DOHH2 (cell line): ENCODE measurements around the gene EFNA5.
A peak's percentile ranks its signal among the peaks of the same experiment; 100 is the strongest.

Source experiments
- H3F3A ChIP-seq: fragments of 200-600 bp; sonication (generic), shearing (Covaris generic); 2 replicates; pipeline ENCODE4 v1.6.0; 2016; ENCODE audit warnings: antibody characterized with exemption, mild to moderate bottlenecking; ENCODE audit not compliant: control insufficient read depth, insufficient read depth
- H3K27ac ChIP-seq: fragments of 200-600 bp; sonication (generic); 2 replicates; pipeline ENCODE4 v1.5.1; 2014; ENCODE audit warnings: low read depth, mild to moderate bottlenecking, low read length, moderate library complexity
- H3K27me3 ChIP-seq: fragments of 200-600 bp; sonication (generic); 2 replicates; pipeline ENCODE4 v1.6.1; 2014; ENCODE audit warnings: mild to moderate bottlenecking, low read length, mixed read lengths; ENCODE audit not compliant: control insufficient read depth
- H3K36me3 ChIP-seq: fragments of 200-600 bp; sonication (generic); 2 replicates; pipeline ENCODE4 v1.6.1; 2014; ENCODE audit warnings: mild to moderate bottlenecking, low read length, moderate library complexity, mixed read lengths; ENCODE audit not compliant: control insufficient read depth
- H3K4me1 ChIP-seq: fragments of 200-600 bp; sonication (generic); 2 replicates; pipeline ENCODE4 v1.6.1; 2014; ENCODE audit warnings: mild to moderate bottlenecking, low read length, mixed read lengths; ENCODE audit not compliant: control insufficient read depth
- H3K4me2 ChIP-seq: fragments of 200-600 bp; sonication (generic); 2 replicates; pipeline ENCODE4 v1.6.0; 2014; ENCODE audit warnings: mild to moderate bottlenecking, low read length, moderate library complexity
- H3K4me3 ChIP-seq: fragments of 200-600 bp; sonication (generic); 2 replicates; pipeline ENCODE4 v1.5.1; 2014; ENCODE audit warnings: mild to moderate bottlenecking, low read length, mixed read lengths
- H3K79me2 ChIP-seq: fragments of 200-600 bp; sonication (generic); 2 replicates; pipeline ENCODE4 v1.6.1; 2014; ENCODE audit warnings: mild to moderate bottlenecking, low read length, mixed read lengths; ENCODE audit not compliant: control insufficient read depth
- H3K9me2 ChIP-seq: fragments of 200-600 bp; sonication (generic); replicated peaks from 2 replicates; pipeline ENCODE4 v1.6.1; 2014; ENCODE audit warnings: mild to moderate bottlenecking, low read length, mixed read lengths; ENCODE audit not compliant: control insufficient read depth
- H3K9me3 ChIP-seq: fragments of 200-600 bp; sonication (generic); 2 replicates; pipeline ENCODE4 v1.6.1; 2014; ENCODE audit warnings: antibody characterized with exemption, low read length, mixed read lengths; ENCODE audit not compliant: control insufficient read depth, insufficient read depth
- H4K20me1 ChIP-seq: fragments of 200-600 bp; sonication (generic); 2 replicates; pipeline ENCODE4 v1.6.0; 2014; ENCODE audit warnings: low read depth, mild to moderate bottlenecking, antibody characterized with exemption, low read length, moderate library complexity; ENCODE audit not compliant: control insufficient read depth, insufficient read depth
- CTCF ChIP-seq: fragments of 200-600 bp; sonication (generic); IDR thresholded peaks from one replicate; pipeline ENCODE4 v1.5.1; 2014; ENCODE audit warnings: antibody characterized with exemption, mild to moderate bottlenecking, low read depth, low read length; ENCODE audit not compliant: poor library complexity, severe bottlenecking
- EZH2phosphoT487 ChIP-seq: fragments of 200-600 bp; sonication (generic); IDR thresholded peaks from 2 replicates; pipeline ENCODE4 v1.6.1; 2017; ENCODE audit warnings: borderline replicate concordance, mild to moderate bottlenecking, antibody characterized with exemption, low read length, moderate library complexity, mixed read lengths

The EFNA5 gene

DNA sequence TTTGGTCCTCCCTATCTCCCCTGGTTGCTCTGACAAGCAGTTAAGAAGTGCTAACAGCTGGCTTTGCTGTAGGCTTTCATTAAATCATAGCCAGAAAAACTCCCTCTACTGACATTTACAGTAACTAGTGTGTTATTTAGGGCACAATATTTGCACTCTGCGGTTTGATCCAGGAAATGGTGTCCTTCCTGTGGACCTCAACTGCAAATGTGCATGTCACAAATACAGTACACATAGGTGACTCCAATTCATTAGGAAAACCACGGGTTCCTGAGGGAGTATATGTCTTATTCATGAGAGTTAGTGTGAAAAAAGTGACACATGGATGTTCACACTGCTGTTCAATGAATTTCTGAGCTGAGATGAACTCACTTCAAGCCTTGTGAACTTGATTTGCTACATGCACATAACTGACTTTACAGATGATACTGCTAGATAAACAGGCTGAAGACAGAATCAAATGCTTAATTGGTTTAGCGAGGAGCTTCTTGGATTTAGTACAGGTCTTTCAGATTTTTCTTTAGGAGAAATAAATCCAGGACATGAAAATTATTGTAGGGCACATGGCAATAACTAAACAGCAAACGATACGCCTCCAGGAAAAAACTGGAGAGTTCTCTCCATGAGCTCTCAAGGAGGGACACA is 281.5 kb downstream of the EFNA5 start:
- peaks cover 16% of the 10 kb centered on the region for H3K27me3 ChIP-seq
- H3K27ac ChIP-seq, result peak overlapping the region; percentile 43
- H4K20me1 ChIP-seq, result no peaks in the 10 kb centered on the region
- TF ChIP-seq EZH2phosphoT487 (no peak), CTCF (no peak)
- H3K4me3 ChIP-seq, result peak overlapping the region; percentile 57
- no peaks in the 10 kb centered on the region for H3K9me3 ChIP-seq
- no peaks in the 10 kb centered on the region for H3K79me2 ChIP-seq
- no peaks in the 10 kb centered on the region for H3K9me2 ChIP-seq
- peaks cover 33% of the 10 kb centered on the region for H3K4me1 ChIP-seq
- no peaks in the 10 kb centered on the region for H3K36me3 ChIP-seq
- 0 out of 2 replicates have a peak, but pooled peaks cover 4% of the 10 kb centered on the region for H3F3A ChIP-seq
- peak overlapping the region; percentile 82 for H3K4me2 ChIP-seq

- H3K79me2 ChIP-seq, result no peaks in the 10 kb centered on the region
- H3F3A ChIP-seq, result 0 out of 2 replicates have a peak, but pooled peaks cover 4% of the 10 kb centered on the region
- no peaks in the 10 kb centered on the region for H3K9me2 ChIP-seq
- peak overlapping the region; percentile 57 for H3K4me3 ChIP-seq
- H3K27me3 ChIP-seq, result peaks cover 20% of the 10 kb centered on the region
- H3K9me3 ChIP-seq, result no peaks in the 10 kb centered on the region
- H3K4me1 ChIP-seq, result peaks cover 33% of the 10 kb centered on the region
- H3K4me2 ChIP-seq, result peak overlapping the region; percentile 82
- no peaks in the 10 kb centered on the region for H4K20me1 ChIP-seq
- no peaks in the 10 kb centered on the region for H3K36me3 ChIP-seq
- H3K27ac ChIP-seq, result peak overlapping the region; percentile 43
- TF ChIP-seq EZH2phosphoT487 (no peak), CTCF (no peak)
Observed at GRCh38 chr5:107388141-107388861, 282.4 kb downstream of the EFNA5 start.

- TF ChIP-seq EZH2phosphoT487 (no peak), CTCF (no peak)
- Histone ChIP-seq H3K4me1 (peaks cover 33% of the 10 kb centered on the region), H3K4me2 (peak overlapping the region; percentile 82), H3K27me3 (peaks cover 18% of the 10 kb centered on the region), H3F3A (0 out of 2 replicates have a peak, but pooled peaks cover 4% of the 10 kb centered on the region), H3K79me2 (no peaks in the 10 kb centered on the region), H3K36me3 (no peaks in the 10 kb centered on the region), H3K27ac (no peak overlapping the region), H3K9me2 (no peaks in the 10 kb centered on the region), H3K9me3 (no peaks in the 10 kb centered on the region), H3K4me3 (no peak overlapping the region), H4K20me1 (no peaks in the 10 kb centered on the region)
Observed at GRCh38 chr5:107387526-107388140, 283.1 kb downstream of the EFNA5 start.
